Adrenal gland (tissue), 12 donors: ENCODE measurements around the gene ANKRD34A. TPM values are rescaled to one million over a fixed set of nuclear protein-coding genes. Genes with fewer than 3 reads are reported as not detected.

Experiments used
- DNase-seq, 7 donors: peaks; one replicate each; pipeline ENCODE4 v3.0.0-alpha.2; 2019 to 2020
- H3K27ac ChIP-seq, 5 donors: fragments of 200-600 bp; sonication (generic) in 4 of 5; 1 replicate in 3 of 5; 2 replicates in 2 of 5; pipeline versions ENCODE4 v1.5.1 to v1.8.0; 2016 to 2020; ENCODE audit warnings: mild to moderate bottlenecking in 1 of 5
- H3K27me3 ChIP-seq: fragments of 200-600 bp; 2 replicates; pipeline ENCODE4 v1.8.0; 2021
- H3K36me3 ChIP-seq, 2 donors: fragments of 200-600 bp; replicated peaks in 1 of 2; 1 replicate in 1 of 2; 2 replicates in 1 of 2; pipeline versions ENCODE4 v1.5.1 to v1.8.0; 2018 to 2022
- H3K4me1 ChIP-seq, 2 donors: fragments of 200-600 bp; replicated peaks in 1 of 2; 1 replicate in 1 of 2; 2 replicates in 1 of 2; pipeline versions ENCODE4 v1.5.1 to v1.8.0; 2018 to 2021
- H3K4me3 ChIP-seq, 4 donors: fragments of 200-600 bp; sonication (generic) in 3 of 4; one replicate each; pipeline ENCODE4 v1.5.1; 2016 to 2018
- H3K9me3 ChIP-seq, 3 donors: fragments of 200-600 bp; sonication (generic) in 1 of 3; replicated peaks in 1 of 3; 1 replicate in 2 of 3; 2 replicates in 1 of 3; pipeline versions ENCODE4 v1.5.1 to v1.8.0; 2016 to 2021
- CTCF ChIP-seq, 6 experiments: fragments of 450-650 bp in 4 of 6; fragments of 200-600 bp in 2 of 6; sonication (generic) in 1 of 6; IDR thresholded peaks; 1 replicate in 5 of 6; 2 replicates in 1 of 6; pipeline versions ENCODE4 v1.5.1 to v1.8.0; 2016 to 2021; ENCODE audit warnings: antibody characterized with exemption in 6 of 6, mild to moderate bottlenecking in 2 of 6, moderate library complexity in 1 of 6
- POLR2A ChIP-seq, 2 donors: fragments of 450-650 bp; IDR thresholded peaks; one replicate each; pipeline ENCODE4 v1.6.1; 2017; ENCODE audit warnings: antibody characterized with exemption in 2 of 2, mild to moderate bottlenecking in 2 of 2, moderate library complexity in 1 of 2
- WGBS, 4 donors: extraction: QIAGEN DNeasy Blood & Tissue Kit in 2 of 4; methylation state at CpG; one replicate each; pipeline versions ENCODE4 v1.1.5 to v1.1.7; 2013 to 2017; 5-methylcytosine and 5-hydroxymethylcytosine counted together
- intact Hi-C, 2 donors: fragments of 100-400 bp; cut with DNase I; formaldehyde crosslinking; loops; one replicate each; pipeline versions ENCODE4 v1.14.1 to v1.15.0; 2022 to 2023
- polyA plus RNA-seq, 3 donors: library from polyadenylated mRNA; stranded (reverse); fragments of 200-250 nt in 2 of 3; fragments of 350-450 nt in 1 of 3; fragmentation: Illumina TruSeq in 1 of 3; extraction: RNeasy Lipid Tissue Mini Kit (QIAGEN cat#74804) in 1 of 3; gene quantifications; one replicate each; pipeline ENCODE4 v1.2.3, GENCODE V29; 2013 to 2014
- total RNA-seq, 9 donors: library from RNA; depleted of rRNA in 4 of 9; stranded (reverse); fragments of >200 nt in 4 of 9; fragments of 120-200 nt in 1 of 9; fragmentation: NEBNext Ultra II Directional in 1 of 9; extraction: Animal tissue kit (Norgen Biotek cat#: 25700) in 1 of 9; gene quantifications; one replicate each; pipeline versions ENCODE4 v1.1.0 to v1.2.4, GENCODE V29; 2013 to 2023
- donor health status: healthy with polysubstance abuse.
- donor health status: Bipolar disorder and iron deficiency.
- donor health status: DM: yes; HTN: yes; CAD: no.
- donor health status: DM: no; HTN: no; CAD: no.
- donor health status: DM: no; HTN: no; CAD: no.
- donor health status: DM: yes; HTN: yes; CAD: no.

ANKRD34A gene
- total and polyA plus RNA-seq, 12 donors, result 0.24 to 2.5 (median 0.96) TPM

GRCh38 chr1:146010126-146010738, 45.9 kb upstream of the ANKRD34A start:
- TF ChIP-seq POLR2A (IDR thresholded peaks at IDR 0.05) (no peak), CTCF (IDR thresholded peaks at IDR 0.05) (no peak)
- Histone ChIP-seq H3K27ac (peak overlapping the region in 1 of 5 donors; percentile 21), H3K4me1 (peaks cover 0 to 26% of the 10 kb centered on the region in 2 donors), H3K9me3 (no peaks in the 10 kb centered on the region), H3K27me3 (no peaks in the 10 kb centered on the region), H3K4me3 (no peak overlapping the region), H3K36me3 (no peaks in the 10 kb centered on the region)
- intact Hi-C loops, result loop anchor here (5.0 kb wide), 4 partner anchors 33 to 163 kb away; partner anchors contain the start of gene NUDT17 (in 2 of the 2)
- 93 to 97% (median 95%) methylated on average over 7 to 8 of the region's 8 CpGs for WGBS, 4 donors
- DNase-seq, result no peak

GRCh38 chr1:146007489-146008133, 43.2 kb upstream of the ANKRD34A start:
- no peak for DNase-seq
- Histone ChIP-seq H3K27ac (peak overlapping the region in 2 of 5 donors; percentile 77 to 95), H3K4me3 (peak overlapping the region in 1 of 4 donors; percentile 46), H3K36me3 (no peaks in the 10 kb centered on the region), H3K9me3 (no peaks in the 10 kb centered on the region), H3K27me3 (no peaks in the 10 kb centered on the region), H3K4me1 (peaks cover 0 to 22% of the 10 kb centered on the region in 2 donors)
- intact Hi-C loops, result loop anchor here in 1 of 2 donors (5.0 kb wide), 1 partner anchor 90 kb away; the partner anchor contains the start of gene PEX11B
- TF ChIP-seq POLR2A (IDR thresholded peaks at IDR 0.05), result no peak
- TF ChIP-seq CTCF (IDR thresholded peaks at IDR 0.05), result peak in 1 of 6 experiments; percentile 2
- WGBS, 4 donors, result 70 to 78% (median 74%) methylated on average over 8 of the region's 8 CpGs

- intact Hi-C loops, result no loop called here
- TF ChIP-seq POLR2A (IDR thresholded peaks at IDR 0.05) (no peak), CTCF (IDR thresholded peaks at IDR 0.05) (no peak)
- WGBS, 4 donors, result 91 to 100% (median 95%) methylated on average over 2 of the region's 2 CpGs
- peak in 1 of 7 donors; percentile 23 for DNase-seq
- Histone ChIP-seq H3K4me1 (peaks cover 20 to 37% of the 10 kb centered on the region in 2 donors), H3K9me3 (no peaks in the 10 kb centered on the region), H3K27me3 (no peaks in the 10 kb centered on the region), H3K4me3 (no peak overlapping the region), H3K36me3 (no peaks in the 10 kb centered on the region), H3K27ac (peak overlapping the region in 3 of 5 donors; percentile 8 to 60 (median 41))
Measured at GRCh38 chr1:146001709-146002108, 37.3 kb upstream of the ANKRD34A start.

GRCh38 chr1:145999321-146000024, 35.1 kb upstream of the ANKRD34A start:
- intact Hi-C loops, result no loop called here
- peak overlapping the region; percentile 40 to 97 (median 80) for H3K27ac ChIP-seq
- WGBS, 4 donors, result 9 to 19% (median 12%) methylated on average over 5 of the region's 5 CpGs
- no peaks in the 10 kb centered on the region for H3K9me3 ChIP-seq
- peak overlapping the region in 1 of 4 donors; percentile 80 for H3K4me3 ChIP-seq
- no peak for TF ChIP-seq CTCF (IDR thresholded peaks at IDR 0.05)
- TF ChIP-seq POLR2A (IDR thresholded peaks at IDR 0.05), result peak in 1 of 2 donors; percentile 48
- DNase-seq, result peak in 5 of 7 donors; percentile 63 to 83 (median 65)
- peaks cover 20 to 32% of the 10 kb centered on the region in 2 donors for H3K4me1 ChIP-seq
- H3K36me3 ChIP-seq, result peaks cover 0 to 14% of the 10 kb centered on the region in 2 donors
- H3K27me3 ChIP-seq, result no peaks in the 10 kb centered on the region
